ENCODE data around the gene FZD7.

The FZD7 gene

DNA sequence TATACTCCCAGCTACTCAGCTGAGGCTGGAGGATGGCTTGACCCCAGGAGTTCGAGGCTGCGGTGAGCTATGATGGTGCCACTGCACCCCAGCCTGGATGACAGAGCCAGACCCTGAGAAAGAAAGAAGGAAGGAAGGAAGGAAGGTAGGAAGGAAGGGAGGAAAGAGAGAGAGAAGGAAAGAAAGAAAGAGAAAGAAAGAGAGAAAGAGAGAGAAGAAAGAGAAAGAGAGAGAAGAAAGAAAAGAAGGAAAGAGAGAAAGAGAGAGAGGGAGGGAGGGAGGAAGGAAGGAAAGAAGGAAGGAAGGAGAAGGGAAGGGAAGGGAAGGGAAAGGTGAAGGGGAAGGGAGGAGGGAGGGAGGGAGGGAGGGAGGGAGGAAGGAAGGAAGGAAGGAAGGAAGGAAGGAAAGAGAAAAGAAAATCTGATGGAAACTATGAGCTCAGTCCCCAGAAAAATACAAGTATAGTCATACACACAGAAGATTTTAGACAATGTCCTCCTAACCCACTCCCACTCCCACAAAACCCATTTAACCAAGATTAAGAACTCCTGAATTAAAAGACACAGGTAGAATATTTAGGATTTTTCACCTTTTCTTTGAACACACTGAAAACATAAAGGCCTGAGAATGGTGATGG is 15.6 kb downstream of the FZD7 start:
- H3K18ac ChIP-seq (ENCODE audit: low read length), result no peak overlapping the region
- no peak overlapping the region for H2AFZ ChIP-seq (ENCODE audit: insufficient read depth, low read length, poor library complexity)

DNA sequence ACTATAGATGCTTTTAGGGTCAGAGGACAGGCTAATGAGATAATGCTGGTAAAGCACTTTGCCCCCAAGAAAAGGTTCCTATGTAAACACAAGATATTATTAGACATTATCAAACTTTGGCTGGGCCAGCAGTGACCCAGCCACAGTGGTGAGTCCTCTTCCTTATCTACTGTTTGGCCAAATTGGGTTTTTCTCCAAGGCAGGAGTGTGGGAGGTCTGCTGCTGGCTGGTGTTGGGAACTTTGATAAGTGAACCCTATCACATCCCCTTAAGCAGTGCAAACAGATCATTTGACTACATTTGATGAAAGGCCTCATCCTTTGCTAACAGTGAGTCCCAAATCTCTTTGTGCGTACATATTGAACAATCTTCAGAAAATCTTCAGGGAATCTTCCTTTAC is 16.2 kb downstream of the FZD7 start:
- DNase-seq, result no peak
- no peak overlapping the region for H2AK5ac ChIP-seq (ENCODE audit: low read length)
- H2BK120ac ChIP-seq (ENCODE audit: insufficient read depth, low read length, poor library complexity), result no peak overlapping the region
- H3K9me3 ChIP-seq (ENCODE audit: insufficient read depth, low read depth, low read length), result no peaks in the 10 kb centered on the region
- no peak overlapping the region for H2BK5ac ChIP-seq (ENCODE audit: low read depth, low read length, poor library complexity)
- no peak overlapping the region for H4K8ac ChIP-seq (ENCODE audit: low read depth, low read length)
- H4K91ac ChIP-seq (ENCODE audit: low read depth, low read length), result no peak overlapping the region
- no peaks in the 10 kb centered on the region for H3K27me3 ChIP-seq (ENCODE audit: insufficient read depth, low read length)
- no peak overlapping the region for H2BK12ac ChIP-seq (ENCODE audit: low read length)
- H2AFZ ChIP-seq (ENCODE audit: insufficient read depth, low read length, poor library complexity), result no peak overlapping the region
- no peaks in the 10 kb centered on the region for H3K79me1 ChIP-seq (ENCODE audit: low read length)
- no peaks in the 10 kb centered on the region for H3K36me3 ChIP-seq (ENCODE audit: control insufficient read depth in 1 of 2, insufficient read depth in 2 of 2, low read length in 2 of 2)
- no peak overlapping the region for H3K18ac ChIP-seq (ENCODE audit: low read length)
- H4K12ac ChIP-seq (ENCODE audit: low read depth, low read length), result no peak overlapping the region
- H3K4ac ChIP-seq (ENCODE audit: low read depth, low read length), result no peak overlapping the region
- no peaks in the 10 kb centered on the region for H3K4me1 ChIP-seq (ENCODE audit: control insufficient read depth in 1 of 2, insufficient read depth in 2 of 2, low read length in 2 of 2)
- no peak overlapping the region for H3K27ac ChIP-seq (ENCODE audit: low read depth, low read length)
- H3K79me2 ChIP-seq (ENCODE audit: control insufficient read depth, insufficient read depth, low read length, poor library complexity), result no peaks in the 10 kb centered on the region
- no peak overlapping the region for H3K23ac ChIP-seq (ENCODE audit: low read length)
- no peak overlapping the region for H3K4me3 ChIP-seq (ENCODE audit: low read depth, low read length)
- no peak overlapping the region for H3K9ac ChIP-seq (ENCODE audit: low read length)
- no peak overlapping the region for H3K4me2 ChIP-seq (ENCODE audit: low read length)
- H3K14ac ChIP-seq (ENCODE audit: low read length), result no peak overlapping the region
- no CpG with 5 or more reads among the region's 1 CpG for WGBS (ENCODE audit: extremely low coverage, insufficient coverage, insufficient read length)

More for the DNA sequence above, 15.6 kb downstream of the FZD7 start:
- H2BK120ac ChIP-seq (ENCODE audit: insufficient read depth, low read length, poor library complexity), result no peak overlapping the region
- no peaks in the 10 kb centered on the region for H3K9me3 ChIP-seq (ENCODE audit: insufficient read depth, low read depth, low read length)
- no peaks in the 10 kb centered on the region for H3K4me1 ChIP-seq (ENCODE audit: control insufficient read depth in 1 of 2, insufficient read depth in 2 of 2, low read length in 2 of 2)
- no peaks in the 10 kb centered on the region for H3K36me3 ChIP-seq (ENCODE audit: control insufficient read depth in 1 of 2, insufficient read depth in 2 of 2, low read length in 2 of 2)
- no peak overlapping the region for H3K4me3 ChIP-seq (ENCODE audit: low read depth, low read length)
- H3K23ac ChIP-seq (ENCODE audit: low read length), result no peak overlapping the region
- H3K27ac ChIP-seq (ENCODE audit: low read depth, low read length), result no peak overlapping the region
- H4K8ac ChIP-seq (ENCODE audit: low read depth, low read length), result no peak overlapping the region
- no peak overlapping the region for H3K14ac ChIP-seq (ENCODE audit: low read length)
- no peak overlapping the region for H3K9ac ChIP-seq (ENCODE audit: low read length)
- no peak overlapping the region for H2BK5ac ChIP-seq (ENCODE audit: low read depth, low read length, poor library complexity)
- H3K79me2 ChIP-seq (ENCODE audit: control insufficient read depth, insufficient read depth, low read length, poor library complexity), result no peaks in the 10 kb centered on the region
- H3K79me1 ChIP-seq (ENCODE audit: low read length), result no peaks in the 10 kb centered on the region
- H2BK12ac ChIP-seq (ENCODE audit: low read length), result no peak overlapping the region
- no CpG with 5 or more reads among the region's 2 CpGs for WGBS (ENCODE audit: extremely low coverage, insufficient coverage, insufficient read length)
- H3K27me3 ChIP-seq (ENCODE audit: insufficient read depth, low read length), result no peaks in the 10 kb centered on the region
- H3K4ac ChIP-seq (ENCODE audit: low read depth, low read length), result no peak overlapping the region
- no peak for DNase-seq
- H3K4me2 ChIP-seq (ENCODE audit: low read length), result no peak overlapping the region
- H2AK5ac ChIP-seq (ENCODE audit: low read length), result no peak overlapping the region
- no peak overlapping the region for H4K12ac ChIP-seq (ENCODE audit: low read depth, low read length)
- no peak overlapping the region for H4K91ac ChIP-seq (ENCODE audit: low read depth, low read length)

DNA sequence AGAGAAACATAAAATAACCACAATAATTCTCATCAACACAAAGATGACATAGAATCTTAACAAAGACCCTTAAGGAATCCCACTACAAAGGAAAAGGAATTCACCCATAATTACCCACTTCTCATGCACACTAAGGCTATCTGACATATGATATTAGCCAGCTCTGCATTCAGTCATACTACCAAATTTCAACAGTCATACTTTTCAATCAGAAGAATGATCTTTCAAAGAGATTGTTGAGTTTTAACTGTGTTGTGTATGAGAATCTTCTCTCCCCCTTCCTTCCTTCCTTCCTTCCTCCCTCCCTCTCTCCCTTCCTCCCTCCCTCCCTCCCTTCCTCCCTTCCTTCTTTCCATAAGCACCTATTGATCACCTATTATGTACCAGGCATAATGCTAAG is 17.0 kb downstream of the FZD7 start:
- Histone ChIP-seq H3K27me3 (ENCODE audit: insufficient read depth, low read length) (no peaks in the 10 kb centered on the region), H3K4me1 (ENCODE audit: control insufficient read depth in 1 of 2, insufficient read depth in 2 of 2, low read length in 2 of 2) (no peaks in the 10 kb centered on the region), H3K79me2 (ENCODE audit: control insufficient read depth, insufficient read depth, low read length, poor library complexity) (no peaks in the 10 kb centered on the region), H4K8ac (ENCODE audit: low read depth, low read length) (no peak overlapping the region), H2BK120ac (ENCODE audit: insufficient read depth, low read length, poor library complexity) (no peak overlapping the region), H3K4ac (ENCODE audit: low read depth, low read length) (no peak overlapping the region), H3K23ac (ENCODE audit: low read length) (no peak overlapping the region), H2AK5ac (ENCODE audit: low read length) (no peak overlapping the region), H3K27ac (ENCODE audit: low read depth, low read length) (no peak overlapping the region), H3K79me1 (ENCODE audit: low read length) (no peaks in the 10 kb centered on the region), H4K12ac (ENCODE audit: low read depth, low read length) (no peak overlapping the region), H3K36me3 (ENCODE audit: control insufficient read depth in 1 of 2, insufficient read depth in 2 of 2, low read length in 2 of 2) (no peaks in the 10 kb centered on the region), H3K14ac (ENCODE audit: low read length) (no peak overlapping the region), H3K9me3 (ENCODE audit: insufficient read depth, low read depth, low read length) (no peaks in the 10 kb centered on the region), H3K18ac (ENCODE audit: low read length) (no peak overlapping the region), H2BK5ac (ENCODE audit: low read depth, low read length, poor library complexity) (no peak overlapping the region), H3K9ac (ENCODE audit: low read length) (no peak overlapping the region), H3K4me3 (ENCODE audit: low read depth, low read length) (no peak overlapping the region), H3K4me2 (ENCODE audit: low read length) (no peak overlapping the region), H2BK12ac (ENCODE audit: low read length) (no peak overlapping the region), H2AFZ (ENCODE audit: insufficient read depth, low read length, poor library complexity) (no peak overlapping the region), H4K91ac (ENCODE audit: low read depth, low read length) (no peak overlapping the region)
- no peak for DNase-seq

DNA sequence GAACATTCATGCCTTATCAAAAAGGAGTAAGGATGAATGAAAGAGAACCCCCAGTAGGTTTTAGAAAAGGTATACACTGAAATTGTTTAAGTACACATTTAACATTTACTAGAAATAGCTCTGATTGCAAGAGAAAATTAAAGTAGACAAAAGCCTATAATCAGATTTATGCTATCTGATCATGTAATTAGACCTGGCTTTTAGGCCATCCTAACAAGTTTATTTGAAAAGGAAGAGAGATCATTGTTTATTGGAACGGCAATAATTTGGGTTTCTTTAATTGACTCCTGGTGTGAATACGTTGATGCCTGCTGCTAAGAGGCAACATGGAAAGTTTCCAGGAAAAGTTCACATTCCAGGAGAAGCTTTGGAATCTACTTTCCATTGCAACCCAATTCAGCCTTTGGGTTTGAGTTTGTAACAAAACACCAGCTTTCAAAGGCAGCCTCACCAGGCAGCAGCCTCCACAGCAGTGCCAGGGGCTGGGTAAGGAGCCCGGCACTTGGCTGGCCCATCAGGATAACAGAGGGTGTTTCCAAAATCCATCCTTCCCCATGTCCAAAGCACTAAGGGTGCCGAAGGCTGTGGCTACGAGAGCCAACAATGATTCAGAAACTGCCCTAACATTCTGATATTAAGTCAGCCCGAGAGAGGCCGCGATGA is 18.0 kb downstream of the FZD7 start:
- Histone ChIP-seq H3K9ac (ENCODE audit: low read length) (no peak overlapping the region), H3K4me3 (ENCODE audit: low read depth, low read length) (no peak overlapping the region), H2BK12ac (ENCODE audit: low read length) (no peak overlapping the region), H4K8ac (ENCODE audit: low read depth, low read length) (no peak overlapping the region), H2AFZ (ENCODE audit: insufficient read depth, low read length, poor library complexity) (no peak overlapping the region), H3K18ac (ENCODE audit: low read length) (no peak overlapping the region), H4K91ac (ENCODE audit: low read depth, low read length) (no peak overlapping the region), H3K79me2 (ENCODE audit: control insufficient read depth, insufficient read depth, low read length, poor library complexity) (no peaks in the 10 kb centered on the region), H3K14ac (ENCODE audit: low read length) (no peak overlapping the region), H3K36me3 (ENCODE audit: control insufficient read depth in 1 of 2, insufficient read depth in 2 of 2, low read length in 2 of 2) (no peaks in the 10 kb centered on the region), H3K4me1 (ENCODE audit: control insufficient read depth in 1 of 2, insufficient read depth in 2 of 2, low read length in 2 of 2) (no peaks in the 10 kb centered on the region), H2BK5ac (ENCODE audit: low read depth, low read length, poor library complexity) (no peak overlapping the region), H2BK120ac (ENCODE audit: insufficient read depth, low read length, poor library complexity) (no peak overlapping the region), H2AK5ac (ENCODE audit: low read length) (no peak overlapping the region), H3K27ac (ENCODE audit: low read depth, low read length) (no peak overlapping the region), H3K79me1 (ENCODE audit: low read length) (no peaks in the 10 kb centered on the region), H3K27me3 (ENCODE audit: insufficient read depth, low read length) (no peaks in the 10 kb centered on the region), H3K4me2 (ENCODE audit: low read length) (no peak overlapping the region), H3K4ac (ENCODE audit: low read depth, low read length) (no peak overlapping the region), H4K12ac (ENCODE audit: low read depth, low read length) (no peak overlapping the region), H3K23ac (ENCODE audit: low read length) (no peak overlapping the region), H3K9me3 (ENCODE audit: insufficient read depth, low read depth, low read length) (no peaks in the 10 kb centered on the region)
- no CpG with 5 or more reads among the region's 8 CpGs for WGBS (ENCODE audit: extremely low coverage, insufficient coverage, insufficient read length)
- DNase-seq, result no peak
